ENCODE data around the gene KLHL21.
"Not testable (repeated sequence)": the region's sequence is repeated elsewhere in the genome, so short reads cannot be mapped to it uniquely, and the experiment has no call there.

The KLHL21 gene

GRCh38 chr1:6584126-6585080, 18.3 kb downstream of the KLHL21 start:
- DNase-seq (ENCODE audit: low spot score), result no peak

DNA sequence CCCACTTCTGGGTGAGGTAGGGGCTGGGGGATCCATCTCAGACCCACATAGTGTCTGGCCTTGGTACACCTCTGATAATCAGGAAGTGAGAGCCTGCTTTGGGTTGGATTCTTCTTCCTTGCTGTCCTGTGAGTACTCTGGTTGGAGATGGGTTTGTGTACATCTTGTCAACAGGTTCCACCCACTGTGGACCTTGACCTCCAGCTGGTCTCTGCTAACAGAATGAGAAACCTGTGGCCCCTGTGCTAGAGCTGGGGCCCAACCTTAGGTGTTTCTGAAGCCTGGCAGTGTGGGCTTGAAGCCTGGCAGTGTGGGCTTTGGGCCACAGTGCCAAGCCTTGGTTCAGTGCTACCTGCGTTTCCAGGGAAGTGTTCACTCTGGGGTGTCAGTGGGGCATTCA, 20.3 kb downstream of the KLHL21 start:
- DNase-seq (ENCODE audit: low spot score), result no peak

GRCh38 chr1:6581561-6582305, 20.9 kb downstream of the KLHL21 start:
- DNase-seq (ENCODE audit: low spot score), result no peak

GRCh38 chr1:6580593-6581409, 21.9 kb downstream of the KLHL21 start:
- peak; percentile 66 for DNase-seq (ENCODE audit: low spot score)

DNA sequence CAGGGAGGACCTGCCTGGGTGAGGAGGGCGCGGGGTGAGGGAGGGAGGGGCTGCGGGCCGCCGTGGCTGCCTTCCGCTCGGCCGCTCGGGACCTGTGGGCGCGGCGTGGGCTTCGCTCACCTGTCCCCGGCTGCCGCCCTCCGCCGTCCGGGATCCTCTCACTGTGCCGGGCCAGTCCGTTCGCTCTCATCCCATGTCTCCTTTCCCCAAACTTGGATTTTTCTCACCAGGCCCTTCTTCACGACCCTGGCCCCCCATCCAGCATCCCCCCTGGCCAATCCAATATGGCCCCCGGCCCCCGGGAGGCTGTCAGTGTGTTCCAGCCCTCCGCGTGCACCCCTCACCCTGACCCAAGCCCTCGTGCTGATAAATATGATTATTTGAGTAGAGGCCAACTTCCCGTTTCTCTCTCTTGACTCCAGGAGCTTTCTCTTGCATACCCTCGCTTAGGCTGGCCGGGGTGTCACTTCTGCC, 22.5 kb downstream of the KLHL21 start:
- DNase-seq (ENCODE audit: low spot score), result no peak

DNA sequence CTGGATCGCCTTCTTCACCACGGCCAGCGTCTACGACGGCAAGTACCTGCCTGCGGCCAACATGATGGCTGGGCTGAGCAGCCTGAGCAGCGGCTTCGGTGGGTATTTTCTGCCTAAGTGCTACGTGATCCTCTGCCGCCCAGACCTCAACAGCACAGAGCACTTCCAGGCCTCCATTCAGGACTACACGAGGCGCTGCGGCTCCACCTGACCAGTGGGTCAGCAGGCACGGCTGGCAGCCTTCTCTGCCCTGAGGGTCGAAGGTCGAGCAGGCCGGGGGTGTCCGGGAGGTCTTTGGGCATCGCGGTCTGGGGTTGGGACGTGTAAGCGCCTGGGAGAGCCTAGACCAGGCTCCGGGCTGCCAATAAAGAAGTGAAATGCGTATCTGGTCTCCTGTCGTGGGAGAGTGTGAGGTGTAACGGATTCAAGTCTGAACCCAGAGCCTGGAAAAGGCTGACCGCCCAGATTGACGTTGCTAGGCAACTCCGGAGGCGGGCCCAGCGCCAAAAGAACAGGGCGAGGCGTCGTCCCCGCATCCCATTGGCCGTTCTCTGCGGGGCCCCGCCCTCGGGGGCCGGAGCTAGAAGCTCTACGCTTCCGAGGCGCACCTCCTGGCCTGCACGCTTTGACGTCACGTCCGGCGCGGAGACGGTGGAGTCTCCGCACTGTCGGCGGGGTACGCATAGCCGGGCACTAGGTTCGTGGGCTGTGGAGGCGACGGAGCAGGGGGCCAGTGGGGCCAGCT, 23.1 kb downstream of the KLHL21 start, which contains the start of gene ZBTB48:
ZBTB48 (plus strand) TSS at position 621 of the 745 bp plus-strand sequence. CDS start 616 bp downstream, outside the sequence.
- peak; percentile 97 for DNase-seq (ENCODE audit: low spot score)

- DNase-seq (ENCODE audit: low spot score), result no peak
These were observed 23.9 kb downstream of the KLHL21 start for GRCh38 chr1:6578624-6579373.

- DNase-seq (ENCODE audit: low spot score), result no peak
These were observed 24.7 kb downstream of the KLHL21 start for GRCh38 chr1:6577831-6578525.

- DNase-seq (ENCODE audit: low spot score), result no peak
These were observed 27.9 kb downstream of the KLHL21 start for GRCh38 chr1:6574818-6575217.

- DNase-seq (ENCODE audit: low spot score), result peak; percentile 40
These were observed 28.5 kb downstream of the KLHL21 start for GRCh38 chr1:6574025-6574620.

DNA sequence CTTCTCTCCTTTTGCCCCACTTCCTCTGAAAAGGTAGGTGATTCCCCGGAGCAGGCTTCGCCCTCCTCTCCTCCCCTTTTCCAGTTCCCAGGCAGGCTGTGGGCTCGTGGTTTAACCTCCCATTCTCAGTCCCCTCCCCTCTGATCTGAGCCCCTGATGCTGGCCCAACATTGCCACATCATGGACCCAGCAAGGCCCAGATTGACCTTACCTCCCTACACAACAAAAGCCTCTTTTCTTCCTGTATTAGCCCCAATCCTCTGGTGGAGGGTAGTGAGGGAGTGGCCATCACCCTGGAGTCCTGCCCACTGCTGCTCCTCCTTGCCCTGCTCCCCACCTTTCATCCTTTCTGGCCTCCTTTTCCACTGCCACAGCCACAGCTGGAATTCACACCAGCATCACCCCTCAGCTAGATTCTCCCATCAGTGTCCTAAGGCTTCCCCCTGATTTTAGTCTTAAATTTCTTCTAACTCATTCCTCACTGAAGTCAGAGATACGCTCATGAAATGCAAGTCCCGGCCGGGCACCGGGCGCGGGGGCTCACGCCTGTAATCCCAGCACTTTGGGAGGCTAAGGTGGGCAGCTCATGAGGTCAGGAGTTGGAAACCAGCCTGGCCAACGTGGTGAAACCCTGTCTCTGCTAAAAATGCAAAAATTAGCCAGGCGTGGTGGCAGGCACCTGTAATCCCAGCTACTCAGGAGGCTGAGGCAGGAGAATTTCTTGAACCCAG, 29.9 kb downstream of the KLHL21 start:
- no peak for DNase-seq (ENCODE audit: low spot score)

- DNase-seq (ENCODE audit: low spot score), result no peak
These were observed 31.7 kb downstream of the KLHL21 start for GRCh38 chr1:6570987-6571386.

GRCh38 chr1:6570100-6570499, 32.6 kb downstream of the KLHL21 start:
- DNase-seq (ENCODE audit: low spot score), result no peak

- no peak for DNase-seq (ENCODE audit: low spot score)
These were observed 33.6 kb downstream of the KLHL21 start for GRCh38 chr1:6569033-6569432.

- DNase-seq (ENCODE audit: low spot score), result no peak
These were observed 42.4 kb downstream of the KLHL21 start for GRCh38 chr1:6560267-6560666.

- not testable (repeated sequence) for DNase-seq (ENCODE audit: low spot score)
These were observed 43.5 kb downstream of the KLHL21 start for GRCh38 chr1:6559161-6559560.

- DNase-seq (ENCODE audit: low spot score), result no peak
These were observed 45.1 kb downstream of the KLHL21 start for GRCh38 chr1:6557597-6557996.

- no peak for DNase-seq (ENCODE audit: low spot score)
These were observed 47.5 kb downstream of the KLHL21 start, which contains the start of gene TAS1R1 for GRCh38 chr1:6554907-6555778. TAS1R1 (plus strand) TSS chr1:6555307; CDS start chr1:6555374, 67 bp downstream.
